ENCODE results near the gene PPTC7. TPM values are rescaled to one million over a fixed set of nuclear protein-coding genes. Genes with fewer than 3 reads are reported as not detected.

Gene PPTC7
- total RNA-seq, 2 donors from 2014 or later, result 51.7 to 92.3 TPM

GRCh38 chr12:110513842-110514241, 69.3 kb downstream of the PPTC7 start:
- no peak for ATAC-seq
- intact Hi-C loops (cut with DNase I), result loop anchor here in 1 of 2 donors (5.0 kb wide), 1 partner anchor 88 kb away; no protein-coding TSS in a partner anchor
- no peak for DNase-seq

- intact Hi-C loops (cut with DNase I), result no loop called here
- no peak for ATAC-seq
Measured at GRCh38 chr12:110508071-110508586, 75.0 kb downstream of the PPTC7 start.

GRCh38 chr12:110505332-110505731, 77.8 kb downstream of the PPTC7 start:
- no peak for DNase-seq
- intact Hi-C loops (cut with DNase I), result no loop called here

More at GRCh38 chr12:110508071-110508586, 75.0 kb downstream of the PPTC7 start:
- no peak for DNase-seq

GRCh38 chr12:110503432-110503831, 79.7 kb downstream of the PPTC7 start:
- DNase-seq (no peak), ATAC-seq (no peak)
- intact Hi-C loops (cut with DNase I), result loop anchor here in 1 of 2 donors (5.0 kb wide), 1 partner anchor 384 kb away; no protein-coding TSS in a partner anchor

More at GRCh38 chr12:110505332-110505731, 77.8 kb downstream of the PPTC7 start:
- no peak for ATAC-seq

DNA sequence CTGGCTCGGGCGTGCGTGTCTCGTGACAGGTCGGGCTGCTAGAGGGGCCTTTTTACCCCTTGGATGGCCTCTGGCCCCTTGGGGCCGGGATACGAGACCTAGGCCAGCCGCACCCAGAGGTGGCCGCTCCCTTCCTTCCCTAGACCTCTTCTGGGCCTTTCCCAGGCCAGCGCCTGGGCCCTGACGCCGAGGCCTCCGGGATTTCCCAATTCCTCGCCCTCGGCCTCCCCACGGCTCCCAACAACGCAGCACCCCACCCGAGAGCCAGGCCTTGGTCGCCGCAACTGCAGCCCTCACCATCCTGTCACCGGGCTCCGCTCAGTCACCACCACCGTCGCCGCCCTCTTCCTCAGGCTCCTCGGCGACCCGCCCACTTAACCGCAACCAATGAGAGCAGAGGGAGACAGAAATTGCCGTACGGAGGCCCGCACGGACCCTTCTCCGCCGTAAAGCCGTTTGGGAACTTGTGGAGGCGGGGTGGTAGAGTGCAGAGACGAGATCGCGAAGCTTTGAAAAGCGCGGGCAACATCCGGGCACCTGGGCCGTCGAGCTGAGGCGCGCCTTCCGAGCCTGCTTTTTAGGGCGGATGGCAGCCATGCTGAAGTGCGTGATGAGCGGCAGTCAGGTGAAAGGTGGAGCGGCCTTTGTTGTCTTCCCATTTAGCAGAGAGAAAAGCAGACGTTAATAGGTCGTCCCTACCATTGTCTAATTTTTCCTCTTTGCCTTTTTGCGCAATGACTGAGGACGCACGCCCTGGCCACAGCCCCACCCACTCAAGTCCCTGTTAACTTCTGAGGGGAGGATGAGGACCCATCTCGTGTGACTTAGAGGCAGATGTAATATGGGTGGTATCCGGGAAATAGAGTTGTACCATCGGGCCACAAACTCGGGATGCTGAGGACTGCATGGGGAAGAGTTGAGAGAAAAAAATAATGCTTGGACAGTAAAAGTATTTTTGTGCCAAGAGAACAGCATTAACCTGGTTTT, 81.1 kb downstream of the PPTC7 start, which contains the start of the genes RAD9B and VPS29:
Gene RAD9B (plus strand): TSS at position 580 of the 987 bp plus-strand sequence. CDS start 7 bp downstream, at position 587.
Gene VPS29 (minus strand): TSS at position 360 of the 987 bp plus-strand sequence. CDS start 60 bp downstream, at position 300.
- peak; percentile 99 for DNase-seq
- ATAC-seq, result peak; percentile 98 to 99
- intact Hi-C loops (cut with DNase I), result loop anchor here in 1 of 2 donors (5.0 kb wide), 1 partner anchor 385 kb away; no protein-coding TSS in a partner anchor

DNA sequence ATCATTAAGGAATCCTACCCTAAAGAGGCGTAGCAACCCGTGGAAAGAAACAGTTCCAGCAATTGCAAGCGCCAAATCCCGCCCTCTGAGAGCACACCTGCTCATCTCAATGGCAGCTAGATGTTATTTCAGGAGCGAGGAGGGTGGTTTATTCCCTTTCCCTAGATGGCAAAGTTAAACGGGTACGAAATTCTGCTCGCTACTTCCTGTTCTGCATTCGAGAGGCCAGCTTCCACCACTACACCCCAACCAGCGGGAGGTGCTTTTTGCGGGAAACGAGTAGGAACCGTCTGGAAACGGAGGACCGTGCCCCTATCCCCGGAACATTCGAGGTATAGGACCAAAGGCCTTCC, 81.7 kb downstream of the PPTC7 start:
- intact Hi-C loops (cut with DNase I), result loop anchor here in 1 of 2 donors (5.0 kb wide), 1 partner anchor 386 kb away; no protein-coding TSS in a partner anchor
- ATAC-seq (peak; percentile 24 to 55), DNase-seq (peak; percentile 38)

GRCh38 chr12:110498984-110499706, 84.0 kb downstream of the PPTC7 start:
- ATAC-seq (no peak), DNase-seq (no peak)
- intact Hi-C loops (cut with DNase I), result no loop called here

Other genes with a start within 250 kb of the PPTC7 start
- gene ANAPC7, start 179.6 kb downstream of the PPTC7 start, total RNA-seq, result 10 to 100 TPM; 32.7 to 35.0 TPM
- gene ARPC3, start 133.0 kb downstream of the PPTC7 start, total RNA-seq, result 100 to 1,000 TPM; 108 to 123 TPM
- 10 to 100 TPM; 24.2 to 32.3 TPM for gene GPN3, start 115.1 kb downstream of the PPTC7 start, total RNA-seq
- gene FAM216A, start 114.5 kb downstream of the PPTC7 start, total RNA-seq, result 1 to 10 TPM; 6.1 to 8.5 TPM
- gene VPS29, start 81.2 kb downstream of the PPTC7 start, total RNA-seq, result 100 to 1,000 TPM in 1 of 2 donors, 10 to 100 TPM in 1; 92.0 to 109 TPM
- gene RAD9B, start 81.0 kb downstream of the PPTC7 start, total RNA-seq, result 1 to 10 TPM; 2.6 to 3.1 TPM
- 10 to 100 TPM; 21.2 to 33.1 TPM for gene TCTN1, start 30.8 kb upstream of the PPTC7 start, total RNA-seq
- 10 to 100 TPM; 10.4 to 44.7 TPM for gene HVCN1, start 105.8 kb upstream of the PPTC7 start, total RNA-seq
- gene PPP1CC, start 159.6 kb upstream of the PPTC7 start, total RNA-seq, result 100 to 1,000 TPM; 137 to 174 TPM

Data from left cardiac atrium (tissue), 4 donors.